ENCODE data around the gene MCTP1.

Gene MCTP1
- 0.05 to 0.39 (median 0.07) reads per million in 3 experiments for total RNA-seq

GRCh38 chr5:95284572-95285408 lies at the start of gene MCTP1:
Gene MCTP1 (minus strand): TSS chr5:95285094.
- DNase-seq, result no peak

GRCh38 chr5:95332158-95332557 lies 47.3 kb upstream of the MCTP1 start:
- DNase-seq, result no peak

GRCh38 chr5:95331358-95331757 lies 46.5 kb upstream of the MCTP1 start:
- no peak for DNase-seq

GRCh38 chr5:95327211-95327610 lies 42.3 kb upstream of the MCTP1 start:
- no peak for DNase-seq

GRCh38 chr5:95317687-95318086 lies 32.8 kb upstream of the MCTP1 start:
- no peak for DNase-seq

GRCh38 chr5:95317085-95317484 lies 32.2 kb upstream of the MCTP1 start:
- DNase-seq, result no peak

GRCh38 chr5:95304711-95305110 lies 19.8 kb upstream of the MCTP1 start:
- DNase-seq, result no peak

GRCh38 chr5:95298651-95299050 lies 13.8 kb upstream of the MCTP1 start:
- DNase-seq, result no peak

- no peak for DNase-seq
Measured at GRCh38 chr5:95296291-95296690, 11.4 kb upstream of the MCTP1 start.

- no peak for DNase-seq
Measured at GRCh38 chr5:95285409-95285755, 488 bp upstream of the MCTP1 start.

- DNase-seq, result no peak
Measured at GRCh38 chr5:95283761-95284571, 928 bp downstream of the MCTP1 start.

GRCh38 chr5:95283022-95283615 lies 1.8 kb downstream of the MCTP1 start:
- no peak for DNase-seq

- DNase-seq, result no peak
Measured at GRCh38 chr5:95281226-95281625, 3.7 kb downstream of the MCTP1 start.

GRCh38 chr5:95280401-95281095 lies 4.3 kb downstream of the MCTP1 start:
- DNase-seq, result no peak

- no peak for DNase-seq
Measured at GRCh38 chr5:95274011-95274410, 10.9 kb downstream of the MCTP1 start.

GRCh38 chr5:95272316-95272929 lies 12.5 kb downstream of the MCTP1 start:
- no peak for DNase-seq

- no peak for DNase-seq
Measured at GRCh38 chr5:95262933-95263660, 21.8 kb downstream of the MCTP1 start.

GRCh38 chr5:95261437-95262175 lies 23.3 kb downstream of the MCTP1 start:
- DNase-seq, result no peak

GRCh38 chr5:95256991-95257390 lies 27.9 kb downstream of the MCTP1 start:
- no peak for DNase-seq

- DNase-seq, result no peak
Measured at GRCh38 chr5:95256446-95256845, 28.4 kb downstream of the MCTP1 start.

GRCh38 chr5:95252801-95253200 lies 32.1 kb downstream of the MCTP1 start:
- no peak for DNase-seq
